SH-SY5Y (cell line): ENCODE data around the gene PRPF19.

ENCODE experiments used
- GATA2 ChIP-seq: IDR thresholded peaks from 2 replicates; pipeline ENCODE4 v1.6.1; 2011; ENCODE audit warnings: mild to moderate bottlenecking, low read depth, low read length
- GATA3 ChIP-seq: IDR thresholded peaks from 2 replicates; pipeline ENCODE4 v1.6.1; 2011; ENCODE audit warnings: low read depth, mild to moderate bottlenecking, low read length, moderate library complexity

- TF ChIP-seq GATA2 (no peak), GATA3 (no peak)
Measured at GRCh38 chr11:60890696-60891095, 15.7 kb downstream of the PRPF19 start.
